Upper lobe of left lung (tissue), 6 donors: ENCODE data around the gene RHOT2. TPM values are rescaled to one million over a fixed set of nuclear protein-coding genes. Genes with fewer than 3 reads are reported as not detected.

Experiments
- ATAC-seq, 2 donors: fragments of 200-7000 bp; cut with Tn5 transposase; one replicate each; pipeline ENCODE4 v1.9.1; 2022; ENCODE audit warnings: mild to moderate bottlenecking in 2 of 2, moderate library complexity in 2 of 2; ENCODE audit not compliant: low FRiP score in 2 of 2
- DNase-seq, 2 donors: peaks; one replicate each; pipeline ENCODE4 v3.0.0-alpha.2; 2019 to 2020
- H3K27ac ChIP-seq, 4 donors: fragments of 200-600 bp; sonication (generic); one replicate each; pipeline ENCODE4 v1.5.1; 2016 to 2019
- H3K27me3 ChIP-seq, 4 donors: fragments of 200-600 bp; sonication (generic); one replicate each; pipeline ENCODE4 v1.5.1; 2017 to 2019
- H3K36me3 ChIP-seq, 4 donors: fragments of 200-600 bp; sonication (generic); one replicate each; pipeline ENCODE4 v1.5.1; 2016 to 2019
- H3K4me1 ChIP-seq, 4 donors: fragments of 200-600 bp; sonication (generic); one replicate each; pipeline ENCODE4 v1.5.1; 2018 to 2019
- H3K4me3 ChIP-seq, 4 donors: fragments of 200-600 bp; sonication (generic); one replicate each; pipeline ENCODE4 v1.5.1; 2017 to 2019; ENCODE audit warnings: mild to moderate bottlenecking in 2 of 4, moderate library complexity in 1 of 4
- H3K9me3 ChIP-seq, 4 donors: fragments of 200-600 bp; sonication (generic); one replicate each; pipeline ENCODE4 v1.5.1; 2018 to 2019
- CTCF ChIP-seq, 6 experiments: fragments of 450-650 bp in 4 of 6; fragments of 200-600 bp in 2 of 6; sonication (generic) in 2 of 6; IDR thresholded peaks; one replicate each; pipeline ENCODE4 v1.5.1; 2016 to 2019; ENCODE audit warnings: antibody characterized with exemption in 6 of 6
- EP300 ChIP-seq, 4 donors: sonication (generic); formaldehyde crosslinking; IDR thresholded peaks; one replicate each; pipeline ENCODE4 v1.5.1; 2017; ENCODE audit warnings: antibody characterized with exemption in 4 of 4, control low read depth in 2 of 4
- POLR2A ChIP-seq, 4 donors: fragments of 450-650 bp; IDR thresholded peaks; one replicate each; pipeline ENCODE4 v1.5.1; 2016 to 2017; ENCODE audit warnings: antibody characterized with exemption in 4 of 4, mild to moderate bottlenecking in 2 of 4
- POLR2AphosphoS5 ChIP-seq, 2 donors: sonication (generic); formaldehyde crosslinking; IDR thresholded peaks; one replicate each; pipeline ENCODE4 v1.5.1; 2017; ENCODE audit warnings: antibody characterized with exemption in 2 of 2
- WGBS, 2 donors: methylation state at CpG; one replicate each; pipeline ENCODE4 v1.1.5; 2017 to 2018; 5-methylcytosine and 5-hydroxymethylcytosine counted together
- total RNA-seq, 6 donors: library from RNA; depleted of rRNA in 4 of 6; stranded (reverse); fragments of >200 nt in 4 of 6; gene quantifications; one replicate each; pipeline versions ENCODE4 v1.1.0 to v1.2.1, GENCODE V29; 2016 to 2021
- donor health status: DM: no; HTN: no; CAD: no; lungs with moderate emphysema.
- donor health status: DM: no; HTN: yes; CAD: no; lungs with severe emphysema.

RHOT2 gene
- total RNA-seq, 6 donors from 2014 or later, result 53.0 to 535 (median 107) TPM

GRCh38 chr16:627454-628239 is 40.3 kb upstream of the RHOT2 start:
- Histone ChIP-seq H3K4me1 (peaks cover 13 to 53% (median 45%) of the 10 kb centered on the region in 4 donors), H3K36me3 (peaks cover 9 to 44% (median 38%) of the 10 kb centered on the region in 4 donors), H3K9me3 (no peaks in the 10 kb centered on the region), H3K27ac (peak overlapping the region in 3 of 4 donors; percentile 53 to 80 (median 62)), H3K4me3 (no peak overlapping the region), H3K27me3 (no peaks in the 10 kb centered on the region)
- ATAC-seq (peak; percentile 17 to 67), DNase-seq (peak; percentile 89 to 92)
- TF ChIP-seq POLR2A (IDR thresholded peaks at IDR 0.05) (peak in 1 of 4 donors; percentile 11), EP300 (IDR thresholded peaks at IDR 0.05) (peak in 2 of 4 donors; percentile 2 to 62), POLR2AphosphoS5 (IDR thresholded peaks at IDR 0.05) (peak; percentile 6 to 54), CTCF (IDR thresholded peaks at IDR 0.05) (no peak)
- 74 to 85% methylated on average over 23 to 47 of the region's 50 CpGs for WGBS, 2 donors

DNA sequence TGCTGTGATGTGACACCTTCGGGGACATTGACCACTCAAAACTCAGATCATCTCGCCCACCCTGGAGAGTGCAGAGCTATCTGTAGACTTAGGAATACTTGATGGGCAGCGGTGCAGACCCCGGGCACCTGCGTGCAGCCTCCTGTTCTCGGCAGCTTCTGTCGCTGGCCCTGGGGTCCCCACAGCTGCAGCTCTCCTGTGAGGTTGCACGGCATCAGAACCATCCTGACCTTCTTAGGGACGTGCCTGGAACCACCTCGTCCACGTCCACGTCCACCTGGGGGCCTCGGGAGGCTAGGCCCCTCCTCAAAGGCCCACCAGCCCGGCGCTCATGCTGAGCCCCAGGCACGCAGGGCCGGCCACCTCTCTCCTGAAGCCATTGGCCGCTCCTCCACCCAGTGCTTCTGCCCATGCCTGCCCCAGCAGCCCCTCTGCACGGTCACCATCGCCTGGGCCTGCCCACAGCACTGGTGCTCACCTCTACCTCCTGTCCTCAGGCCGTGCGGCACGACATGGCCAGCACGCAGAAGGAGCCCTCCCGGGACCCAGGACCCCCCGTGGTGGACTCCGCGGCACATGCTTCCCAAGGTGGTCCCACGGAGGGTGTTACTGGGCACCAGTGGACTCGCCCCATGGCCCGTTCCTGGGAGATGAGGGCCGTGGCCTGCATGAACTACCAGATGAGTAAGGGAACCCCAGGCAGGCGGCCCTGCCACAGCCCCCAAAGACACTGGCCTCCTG is 39.4 kb upstream of the RHOT2 start:
- no peaks in the 10 kb centered on the region for H3K9me3 ChIP-seq
- 91 to 97% methylated on average over 18 to 33 of the region's 33 CpGs for WGBS, 2 donors
- no peak for TF ChIP-seq POLR2A (IDR thresholded peaks at IDR 0.05)
- TF ChIP-seq EP300 (IDR thresholded peaks at IDR 0.05), result no peak
- no peak for TF ChIP-seq CTCF (IDR thresholded peaks at IDR 0.05)
- no peak for TF ChIP-seq POLR2AphosphoS5 (IDR thresholded peaks at IDR 0.05)
- peak in 1 of 2 donors; percentile 80 for DNase-seq
- no peak for ATAC-seq
- peaks cover 9 to 53% (median 46%) of the 10 kb centered on the region in 4 donors for H3K36me3 ChIP-seq
- H3K27me3 ChIP-seq, result no peaks in the 10 kb centered on the region
- peaks cover 13 to 49% (median 44%) of the 10 kb centered on the region in 4 donors for H3K4me1 ChIP-seq
- peak overlapping the region in 3 of 4 donors; percentile 60 to 80 (median 67) for H3K27ac ChIP-seq
- H3K4me3 ChIP-seq, result no peak overlapping the region

- H3K27ac ChIP-seq, result peak overlapping the region; percentile 60 to 80 (median 64)
- H3K27me3 ChIP-seq, result no peaks in the 10 kb centered on the region
- TF ChIP-seq EP300 (IDR thresholded peaks at IDR 0.05), result no peak
- TF ChIP-seq POLR2AphosphoS5 (IDR thresholded peaks at IDR 0.05), result no peak
- no peak for TF ChIP-seq CTCF (IDR thresholded peaks at IDR 0.05)
- no peak for TF ChIP-seq POLR2A (IDR thresholded peaks at IDR 0.05)
- H3K4me3 ChIP-seq, result no peak overlapping the region
- H3K36me3 ChIP-seq, result peaks cover 9 to 59% (median 52%) of the 10 kb centered on the region in 4 donors
- DNase-seq (peak in 1 of 2 donors; percentile 82), ATAC-seq (no peak)
- 71 to 81% methylated on average over 22 to 23 of the region's 29 CpGs for WGBS, 2 donors
- H3K9me3 ChIP-seq, result no peaks in the 10 kb centered on the region
- peaks cover 13 to 53% (median 44%) of the 10 kb centered on the region in 4 donors for H3K4me1 ChIP-seq
Observed at GRCh38 chr16:629185-629832, 38.6 kb upstream of the RHOT2 start.

DNA sequence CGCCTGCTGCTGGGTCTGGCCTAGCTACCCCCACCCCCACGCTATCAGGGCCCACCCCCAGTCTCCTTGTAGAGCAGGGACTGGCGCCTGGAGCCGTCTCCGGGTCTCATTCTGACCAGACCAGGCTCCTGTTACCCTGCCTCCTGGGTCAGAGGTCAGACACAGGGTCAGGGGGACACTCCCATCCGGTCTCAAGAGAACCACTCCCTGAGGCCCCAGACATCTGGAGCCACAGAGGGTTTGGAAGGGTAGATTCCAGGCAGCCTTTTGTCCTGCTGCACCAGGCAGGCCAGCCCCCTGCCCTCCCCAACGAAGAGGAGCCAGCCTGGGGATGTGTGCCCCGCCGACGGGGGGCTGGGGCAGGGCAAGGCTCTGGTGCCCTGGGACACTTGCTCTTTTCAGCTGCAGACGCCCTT is 38.1 kb upstream of the RHOT2 start:
- DNase-seq (no peak), ATAC-seq (no peak)
- H3K27me3 ChIP-seq, result no peaks in the 10 kb centered on the region
- TF ChIP-seq POLR2AphosphoS5 (IDR thresholded peaks at IDR 0.05) (no peak), CTCF (IDR thresholded peaks at IDR 0.05) (no peak), EP300 (IDR thresholded peaks at IDR 0.05) (no peak), POLR2A (IDR thresholded peaks at IDR 0.05) (no peak)
- H3K36me3 ChIP-seq, result peaks cover 9 to 59% (median 50%) of the 10 kb centered on the region in 4 donors
- 20 to 48% methylated on average over 1 to 9 of the region's 11 CpGs for WGBS, 2 donors
- no peaks in the 10 kb centered on the region for H3K9me3 ChIP-seq
- peak overlapping the region; percentile 60 to 80 (median 64) for H3K27ac ChIP-seq
- peaks cover 15 to 55% (median 47%) of the 10 kb centered on the region in 4 donors for H3K4me1 ChIP-seq
- H3K4me3 ChIP-seq, result peak overlapping the region in 1 of 4 donors; percentile 10
